GM23338 (cell line): ENCODE measurements around the gene TMEM123. TPM values are rescaled to one million over a fixed set of nuclear protein-coding genes. Genes with fewer than 3 reads are reported as not detected.

ENCODE experiments used
- polyA plus RNA-seq: library from polyadenylated mRNA; unstranded; fragments of >200 nt; fragmentation: Nextera tagmentation; extraction: Ambion mirVana; gene quantifications from 2 replicates; pipeline ENCODE4 v1.2.1, GENCODE V29; 2016
- total RNA-seq: library from RNA; depleted of rRNA; stranded (reverse); fragments of >200 nt; shearing (Covaris generic); gene quantifications from 2 replicates; pipeline ENCODE4 v1.2.3, GENCODE V29; 2014; rRNA removed

Gene TMEM123
- total and polyA plus RNA-seq, 2 experiments from 2014 or later: 44.1 to 61.0 TPM

Other genes starting within 250 kb of the TMEM123 start
- gene BIRC3, start 135.3 kb downstream of the TMEM123 start, total RNA-seq: 0.03 TPM in 1 of 2 replicates, not detected in the other
- gene BIRC3, start 135.3 kb downstream of the TMEM123 start, polyA plus RNA-seq: 0.42 TPM in 1 of 2 replicates, not detected in the other
- gene BIRC2, start 105.6 kb downstream of the TMEM123 start, total RNA-seq: 25.2 and 38.2 TPM in 2 replicates
- 15.3 and 15.7 TPM in 2 replicates for gene BIRC2, start 105.6 kb downstream of the TMEM123 start, polyA plus RNA-seq
- gene MMP7, start 78.0 kb upstream of the TMEM123 start, total RNA-seq: not detected in 2 replicates
- gene MMP7, start 78.0 kb upstream of the TMEM123 start, polyA plus RNA-seq: not detected in 2 replicates
- not detected in 2 replicates for gene MMP20, start 172.6 kb upstream of the TMEM123 start, total RNA-seq
- gene MMP20, start 172.6 kb upstream of the TMEM123 start, polyA plus RNA-seq: not detected in 2 replicates